ENCODE results near the gene FIBP. TPM values are rescaled to one million over a fixed set of nuclear protein-coding genes. Genes with fewer than 3 reads are reported as not detected.
A peak's percentile ranks its signal among the peaks of the same experiment; 100 is the strongest.
"Not testable (repeated sequence)": the region's sequence is repeated elsewhere in the genome, so short reads cannot be mapped to it uniquely, and the experiment has no call there.

Gene FIBP
- total RNA-seq, 2 donors from 2014 or later, result 81.0 to 92.0 TPM

DNA sequence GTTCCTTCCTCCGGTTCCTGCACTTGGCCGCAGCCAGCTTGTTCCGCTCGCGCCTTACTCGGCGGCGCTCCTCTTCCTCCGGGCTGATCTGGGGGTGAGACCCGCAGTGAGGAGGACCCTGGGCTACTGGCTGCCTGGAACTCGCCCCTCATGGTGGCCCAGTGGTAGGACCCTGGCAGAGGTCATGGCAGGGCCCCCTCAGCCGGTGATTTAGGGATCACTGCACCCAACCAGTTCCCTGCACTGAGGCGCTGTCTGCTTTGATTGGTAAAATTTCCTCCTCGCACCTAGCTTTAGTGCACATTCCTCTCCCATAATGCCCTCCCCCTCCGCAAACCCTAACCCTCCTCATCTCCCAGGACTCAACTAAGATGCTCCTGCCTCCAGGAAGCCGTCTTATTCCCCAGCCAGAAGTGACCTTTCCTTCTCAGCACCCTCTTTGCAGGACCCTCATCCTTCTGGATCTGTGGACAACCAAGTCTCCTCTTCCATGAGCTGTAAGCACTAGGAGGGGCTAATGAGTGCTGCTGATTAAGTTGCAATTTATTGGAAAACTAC, 5.8 kb upstream of the FIBP start:
- Mint-ChIP-seq H3K36me3 (ENCODE audit: low read depth) (no peaks in the 10 kb centered on the region), H3K27ac (no peak overlapping the region), H3K27me3 (ENCODE audit: insufficient read depth) (peaks cover 47% of the 10 kb centered on the region), H3K4me1 (peaks cover 21% of the 10 kb centered on the region), H3K4me3 (no peak overlapping the region), H3K9me3 (no peaks in the 10 kb centered on the region)
- Histone ChIP-seq H3K9ac (ENCODE audit: extremely low read depth, low read length, poor library complexity, severe bottlenecking) (no peak overlapping the region), H3K4me1 (ENCODE audit: control insufficient read depth, insufficient read depth, low read length) (no peaks in the 10 kb centered on the region), H3K36me3 (ENCODE audit: control insufficient read depth, insufficient read depth, low read length) (no peaks in the 10 kb centered on the region), H3K27ac (ENCODE audit: low read depth, low read length) (no peak overlapping the region), H3K4me3 (ENCODE audit: low read length) (no peak overlapping the region), H3K9me3 (ENCODE audit: control insufficient read depth, low read length) (no peaks in the 10 kb centered on the region), H3K27me3 (ENCODE audit: control insufficient read depth, insufficient read depth, low read length, poor library complexity, severe bottlenecking) (peaks cover 12% of the 10 kb centered on the region)
- no peak for DNase-seq
- TF ChIP-seq, protein P1, sequence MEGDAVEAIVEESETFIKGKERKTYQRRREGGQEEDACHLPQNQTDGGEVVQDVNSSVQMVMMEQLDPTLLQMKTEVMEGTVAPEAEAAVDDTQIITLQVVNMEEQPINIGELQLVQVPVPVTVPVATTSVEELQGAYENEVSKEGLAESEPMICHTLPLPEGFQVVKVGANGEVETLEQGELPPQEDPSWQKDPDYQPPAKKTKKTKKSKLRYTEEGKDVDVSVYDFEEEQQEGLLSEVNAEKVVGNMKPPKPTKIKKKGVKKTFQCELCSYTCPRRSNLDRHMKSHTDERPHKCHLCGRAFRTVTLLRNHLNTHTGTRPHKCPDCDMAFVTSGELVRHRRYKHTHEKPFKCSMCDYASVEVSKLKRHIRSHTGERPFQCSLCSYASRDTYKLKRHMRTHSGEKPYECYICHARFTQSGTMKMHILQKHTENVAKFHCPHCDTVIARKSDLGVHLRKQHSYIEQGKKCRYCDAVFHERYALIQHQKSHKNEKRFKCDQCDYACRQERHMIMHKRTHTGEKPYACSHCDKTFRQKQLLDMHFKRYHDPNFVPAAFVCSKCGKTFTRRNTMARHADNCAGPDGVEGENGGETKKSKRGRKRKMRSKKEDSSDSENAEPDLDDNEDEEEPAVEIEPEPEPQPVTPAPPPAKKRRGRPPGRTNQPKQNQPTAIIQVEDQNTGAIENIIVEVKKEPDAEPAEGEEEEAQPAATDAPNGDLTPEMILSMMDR (conservative IDR thresholded peaks at IDR 0.05), result no peak
- 90 to 93% methylated on average over 6 to 16 of the region's 16 CpGs for WGBS, 2 experiments (ENCODE audit: insufficient coverage in 1 of 2, insufficient read length in 1 of 2)

DNA sequence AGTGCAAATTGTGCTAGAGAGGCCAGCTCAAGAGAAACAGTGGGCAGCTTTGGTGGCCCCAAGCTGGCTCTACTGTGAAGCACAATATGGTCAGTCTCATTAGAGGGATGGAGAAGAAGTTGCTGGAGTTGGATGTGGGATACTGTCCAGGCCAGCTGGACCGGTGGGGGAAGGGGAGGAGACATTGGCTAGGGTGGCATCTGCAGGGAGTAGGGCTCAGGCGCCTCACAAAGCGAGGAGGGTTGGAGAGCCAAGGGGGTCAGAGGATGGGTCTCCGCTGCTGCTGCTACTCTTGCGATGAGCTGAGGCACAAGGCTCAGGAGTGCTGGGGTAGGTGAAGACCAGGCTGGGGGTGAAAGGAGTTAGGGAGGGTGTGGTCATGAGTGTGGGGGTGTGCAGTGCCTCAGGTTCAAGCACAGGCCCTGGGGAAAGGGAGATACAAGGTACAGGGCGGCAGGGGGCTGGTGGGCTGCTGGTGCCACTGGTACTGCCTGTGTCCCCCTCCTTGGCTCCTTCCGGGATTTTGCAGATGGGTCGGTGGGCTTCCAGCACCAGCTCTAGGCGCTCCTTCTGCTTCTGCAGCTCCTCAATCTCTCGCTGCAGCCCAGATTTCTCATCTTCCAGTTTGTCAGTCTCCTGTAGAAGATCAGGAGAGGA, 4.5 kb upstream of the FIBP start:
- Mint-ChIP-seq H3K9me3 (no peaks in the 10 kb centered on the region), H3K4me1 (peaks cover 26% of the 10 kb centered on the region), H3K27me3 (ENCODE audit: insufficient read depth) (peaks cover 36% of the 10 kb centered on the region), H3K27ac (peak overlapping the region; percentile 69), H3K4me3 (peak overlapping the region; percentile 96), H3K36me3 (ENCODE audit: low read depth) (no peaks in the 10 kb centered on the region)
- TF ChIP-seq, protein P1 (conservative IDR thresholded peaks at IDR 0.05), result no peak
- H3K9ac ChIP-seq (ENCODE audit: extremely low read depth, low read length, poor library complexity, severe bottlenecking), result no peak overlapping the region
- WGBS, 2 experiments (ENCODE audit: insufficient coverage in 1 of 2, insufficient read length in 1 of 2), result 92 to 94% methylated on average over 5 to 10 of the region's 10 CpGs
- no peak overlapping the region for H3K27ac ChIP-seq (ENCODE audit: low read depth, low read length)
- no peak for DNase-seq
- no peaks in the 10 kb centered on the region for H3K27me3 ChIP-seq (ENCODE audit: control insufficient read depth, insufficient read depth, low read length, poor library complexity, severe bottlenecking)
- H3K36me3 ChIP-seq (ENCODE audit: control insufficient read depth, insufficient read depth, low read length), result no peaks in the 10 kb centered on the region
- H3K9me3 ChIP-seq (ENCODE audit: control insufficient read depth, low read length), result no peaks in the 10 kb centered on the region
- no peak overlapping the region for H3K4me3 ChIP-seq (ENCODE audit: low read length)
- H3K4me1 ChIP-seq (ENCODE audit: control insufficient read depth, insufficient read depth, low read length), result no peaks in the 10 kb centered on the region

DNA sequence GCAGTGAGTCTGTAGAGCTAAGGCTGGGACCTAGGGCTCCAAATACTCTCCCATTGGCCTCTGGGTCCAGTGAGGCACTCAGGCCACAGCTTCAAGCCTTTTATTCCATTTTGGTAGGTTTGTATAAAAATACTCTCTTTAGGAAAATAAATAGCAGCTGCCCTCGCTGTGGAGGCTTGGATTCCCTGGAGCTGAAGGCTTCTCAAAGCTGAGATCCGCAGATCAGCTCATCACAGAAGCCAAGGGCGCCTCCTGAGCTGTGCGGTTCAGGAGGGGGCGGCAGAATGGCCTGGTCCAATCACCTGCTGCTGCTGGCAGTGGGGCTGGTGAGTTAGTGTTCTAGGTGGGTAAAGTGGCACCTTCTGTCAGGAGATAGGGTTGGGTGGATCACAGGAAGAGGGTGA, 3.9 kb upstream of the FIBP start:
- not testable (repeated sequence) for DNase-seq; H3K36me3 Mint-ChIP-seq (ENCODE audit: low read depth); H3K4me1 ChIP-seq (ENCODE audit: control insufficient read depth, insufficient read depth, low read length); H3K27ac ChIP-seq (ENCODE audit: low read depth, low read length); H3K27me3 ChIP-seq (ENCODE audit: control insufficient read depth, insufficient read depth, low read length, poor library complexity, severe bottlenecking); H3K9me3 ChIP-seq (ENCODE audit: control insufficient read depth, low read length); H3K36me3 ChIP-seq (ENCODE audit: control insufficient read depth, insufficient read depth, low read length); H3K9me3 Mint-ChIP-seq; H3K9ac ChIP-seq (ENCODE audit: extremely low read depth, low read length, poor library complexity, severe bottlenecking)
- peaks cover 28% of the 10 kb centered on the region for H3K4me1 Mint-ChIP-seq
- H3K27me3 Mint-ChIP-seq (ENCODE audit: insufficient read depth), result peaks cover 30% of the 10 kb centered on the region
- 91 to 92% methylated on average over 2 to 5 of the region's 5 CpGs for WGBS, 2 experiments (ENCODE audit: insufficient coverage in 1 of 2, insufficient read length in 1 of 2)
- H3K4me3 ChIP-seq (ENCODE audit: low read length), result peak overlapping the region; percentile 85
- H3K27ac Mint-ChIP-seq, result peak overlapping the region; percentile 69
- H3K4me3 Mint-ChIP-seq, result peak overlapping the region; percentile 96
